GM12801 (cell line): Measurements from ENCODE around the gene HVCN1.

Experiments
- TF ChIP-seq, protein P1 (sequence below): IDR thresholded peaks from one replicate; pipeline ENCODE4 v1.5.1; 2011; ENCODE audit warnings: control low read depth; ENCODE audit not compliant: insufficient read length; ENCODE audit errors: extremely low read depth

Gene HVCN1

DNA sequence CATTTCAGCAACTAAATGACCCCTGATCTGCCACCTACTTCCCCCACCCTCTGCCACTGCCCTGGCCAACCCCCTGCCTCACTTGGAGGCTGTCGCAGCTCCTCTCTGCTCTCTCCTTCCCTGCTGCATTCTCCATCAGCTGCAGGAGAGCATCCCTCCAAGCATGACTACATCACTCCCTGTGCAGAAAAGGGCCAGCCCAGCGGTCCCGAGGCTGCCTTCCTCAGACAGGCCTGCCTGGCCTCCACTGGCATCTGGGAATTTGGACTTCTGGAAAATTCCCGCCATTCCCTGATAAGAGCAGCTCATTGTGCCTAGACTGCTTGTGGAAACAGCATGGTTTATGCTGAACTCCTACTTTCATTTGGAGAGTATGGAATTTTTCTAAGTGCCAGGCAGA, 12.7 kb downstream of the HVCN1 start:
- TF ChIP-seq, protein P1, sequence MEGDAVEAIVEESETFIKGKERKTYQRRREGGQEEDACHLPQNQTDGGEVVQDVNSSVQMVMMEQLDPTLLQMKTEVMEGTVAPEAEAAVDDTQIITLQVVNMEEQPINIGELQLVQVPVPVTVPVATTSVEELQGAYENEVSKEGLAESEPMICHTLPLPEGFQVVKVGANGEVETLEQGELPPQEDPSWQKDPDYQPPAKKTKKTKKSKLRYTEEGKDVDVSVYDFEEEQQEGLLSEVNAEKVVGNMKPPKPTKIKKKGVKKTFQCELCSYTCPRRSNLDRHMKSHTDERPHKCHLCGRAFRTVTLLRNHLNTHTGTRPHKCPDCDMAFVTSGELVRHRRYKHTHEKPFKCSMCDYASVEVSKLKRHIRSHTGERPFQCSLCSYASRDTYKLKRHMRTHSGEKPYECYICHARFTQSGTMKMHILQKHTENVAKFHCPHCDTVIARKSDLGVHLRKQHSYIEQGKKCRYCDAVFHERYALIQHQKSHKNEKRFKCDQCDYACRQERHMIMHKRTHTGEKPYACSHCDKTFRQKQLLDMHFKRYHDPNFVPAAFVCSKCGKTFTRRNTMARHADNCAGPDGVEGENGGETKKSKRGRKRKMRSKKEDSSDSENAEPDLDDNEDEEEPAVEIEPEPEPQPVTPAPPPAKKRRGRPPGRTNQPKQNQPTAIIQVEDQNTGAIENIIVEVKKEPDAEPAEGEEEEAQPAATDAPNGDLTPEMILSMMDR: no peak

DNA sequence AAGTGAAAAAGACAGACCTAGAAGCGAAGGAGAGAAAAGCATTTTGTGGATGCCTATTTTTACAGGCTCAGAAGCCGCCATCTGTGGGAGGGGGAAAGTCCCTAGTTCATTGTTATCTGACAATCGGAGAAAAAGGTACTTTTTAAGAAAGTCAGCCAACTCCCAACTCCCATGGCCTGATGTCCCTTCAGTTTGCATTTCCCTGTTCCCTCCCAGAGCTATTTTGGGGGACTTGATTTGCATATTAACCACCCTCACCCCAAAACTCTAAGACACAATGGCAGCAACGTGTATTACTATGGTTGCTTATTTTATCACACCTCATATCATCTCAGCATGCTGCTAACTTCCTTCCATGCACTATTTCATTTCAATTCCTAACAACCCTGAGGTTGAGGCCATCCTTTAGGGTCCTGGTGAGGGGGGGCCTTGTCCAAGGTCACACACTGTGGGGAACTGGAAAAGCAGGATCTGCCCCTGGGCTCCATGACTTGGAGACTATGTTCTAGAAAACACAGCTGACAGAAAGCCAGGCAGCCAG, 18.7 kb downstream of the HVCN1 start:
- TF ChIP-seq, protein P1: no peak

DNA sequence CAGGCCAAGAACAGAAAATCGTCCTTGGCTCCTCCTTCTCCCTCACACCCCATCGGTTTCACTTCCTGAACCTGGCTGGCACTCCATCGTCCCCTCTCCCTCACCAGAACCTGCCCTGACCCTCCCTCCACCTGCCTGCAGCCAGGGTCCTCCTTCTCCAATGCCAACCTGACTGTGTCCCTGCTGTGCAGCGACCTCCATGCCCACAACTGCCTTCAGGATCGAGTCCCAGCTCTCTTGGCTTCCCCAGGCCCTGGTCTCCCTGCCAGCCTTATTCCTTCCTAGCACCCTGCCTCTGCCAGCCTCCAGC, 19.8 kb downstream of the HVCN1 start:
- TF ChIP-seq, protein P1: no peak

DNA sequence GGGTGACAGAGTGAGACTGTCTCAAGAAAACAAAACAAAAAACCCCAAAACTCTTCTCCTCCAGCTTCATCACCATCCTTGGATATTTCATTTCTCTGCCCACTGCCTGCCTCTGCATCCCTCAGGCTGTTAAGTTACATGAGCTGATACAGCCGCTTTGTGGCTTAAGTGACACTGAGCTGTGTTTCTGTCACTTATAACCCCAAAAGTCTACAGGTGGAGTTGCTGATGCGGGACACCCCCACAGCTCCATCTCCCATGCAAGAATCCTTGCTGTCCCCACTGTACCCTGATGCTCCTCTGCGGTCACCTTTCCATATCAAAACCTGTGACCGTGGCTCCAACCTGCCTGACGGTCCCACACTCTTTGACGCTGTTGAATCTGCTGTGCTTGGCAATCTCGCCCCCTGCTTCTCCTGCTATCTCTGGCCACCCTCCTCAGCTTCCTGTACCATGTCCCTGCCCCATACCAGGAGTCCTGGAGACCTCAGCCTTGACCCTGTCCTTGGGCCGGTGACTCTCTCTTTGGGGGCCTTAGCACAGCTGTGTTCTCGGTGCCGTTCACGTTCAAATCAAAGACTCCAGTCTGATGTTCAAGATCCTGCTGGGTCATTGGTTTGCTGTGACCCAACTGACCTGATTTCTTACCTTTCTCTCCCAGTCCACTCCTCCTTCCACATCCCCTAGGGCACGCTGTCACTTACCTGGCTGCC, 20.3 kb downstream of the HVCN1 start:
- TF ChIP-seq, protein P1: no peak

DNA sequence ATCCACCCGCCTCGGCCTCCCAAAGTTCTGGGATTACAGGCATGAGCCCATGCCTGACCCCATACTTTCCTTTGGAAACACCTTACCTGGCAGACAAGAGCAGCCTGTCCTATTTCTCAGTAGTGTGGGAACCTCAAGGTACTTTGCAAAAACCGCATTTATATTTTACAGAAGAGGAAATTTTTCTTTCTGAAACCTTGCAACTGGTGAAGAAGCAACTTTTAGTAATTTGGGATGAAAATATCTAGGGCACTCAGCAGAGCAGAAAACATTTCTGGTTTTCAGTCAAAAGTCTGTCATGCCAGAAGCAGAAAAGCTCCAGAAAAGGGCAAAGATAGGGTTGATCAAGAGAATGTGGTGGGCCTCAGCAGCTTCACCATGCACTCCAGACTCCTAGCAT, 21.2 kb downstream of the HVCN1 start:
- TF ChIP-seq, protein P1: no peak

DNA sequence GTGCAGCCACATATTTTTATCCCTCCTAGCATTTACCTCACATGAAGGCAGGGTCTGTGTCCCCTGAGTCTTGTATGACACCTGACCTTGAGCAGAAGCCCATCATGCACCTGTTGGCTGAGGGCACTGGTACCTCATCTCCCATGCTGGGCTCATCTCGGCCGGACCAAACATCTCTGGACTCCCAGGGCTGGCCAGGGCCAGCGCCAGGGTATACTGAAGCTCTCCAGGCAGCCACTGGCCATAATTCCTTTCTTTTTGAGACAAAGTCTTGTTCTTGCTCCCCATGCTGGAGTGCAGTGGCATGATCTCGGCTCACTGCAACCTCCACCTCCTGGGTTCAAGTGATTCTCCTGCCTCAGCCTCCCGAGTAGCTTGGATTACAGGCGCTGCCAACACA, 22.0 kb downstream of the HVCN1 start:
- TF ChIP-seq, protein P1: no peak

DNA sequence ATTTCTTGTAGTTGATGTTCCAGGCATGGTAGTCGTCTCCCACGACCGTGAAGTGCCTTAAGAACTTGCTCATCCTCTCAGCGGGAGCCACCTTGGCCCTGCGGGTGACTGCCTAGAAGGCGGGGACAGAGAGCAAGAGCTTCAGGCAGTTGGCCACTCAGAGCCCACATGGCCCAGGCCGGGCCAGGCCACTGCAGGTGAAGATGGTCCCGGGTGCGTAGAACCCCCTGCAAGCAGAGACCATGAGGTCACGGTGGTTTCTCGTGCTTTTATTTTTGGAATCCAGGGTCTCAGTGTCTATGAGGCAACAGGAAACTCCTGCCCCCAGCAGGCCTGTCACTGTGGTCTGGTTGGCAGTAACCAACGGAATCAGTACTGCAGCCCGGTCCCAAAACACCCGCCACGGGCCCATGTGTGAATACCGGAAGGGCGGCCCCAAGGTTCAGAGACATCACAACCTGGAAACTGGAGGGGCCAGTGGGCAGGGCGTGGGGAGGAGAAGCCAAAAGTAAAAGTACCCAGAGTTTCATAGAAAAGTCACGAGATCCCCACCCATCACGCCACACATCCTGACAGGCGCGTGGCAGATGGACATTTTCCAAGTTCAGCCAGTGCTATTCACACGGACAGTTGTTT, 27.5 kb downstream of the HVCN1 start:
- TF ChIP-seq, protein P1: no peak
